AG04449 (cell line): ENCODE results near the gene KIF1C.

Experiments used
- CTCF ChIA-PET: fragments of 350-600 bp; formaldehyde crosslinking; extraction: SDS; loops from one replicate; lab custom pipeline; 2021; ENCODE audit warnings: antibody characterized with exemption; lab: Yijun Ruan, JAX
- POLR2A ChIA-PET: fragments of 400-600, 350-600 bp; formaldehyde crosslinking; extraction: SDS; loops from one replicate; lab custom pipeline; 2020; ENCODE audit warnings: antibody characterized with exemption, inconsistent platforms; lab: Yijun Ruan, JAX
- DNase-seq: peaks from one replicate; pipeline ENCODE4 v3.0.0-alpha.2; 2010; ENCODE audit warnings: low read depth, low spot score
- H3K4me3 ChIP-seq: 2 replicates; pipeline ENCODE4 v1.5.1; 2011; ENCODE audit warnings: low read depth, mild to moderate bottlenecking, control low read depth, low read length
- CTCF ChIP-seq: IDR thresholded peaks from one replicate; pipeline ENCODE4 v1.5.1; 2011; ENCODE audit warnings: mild to moderate bottlenecking, moderate library complexity, low read length, control low read depth, inconsistent platforms; ENCODE audit not compliant: insufficient read depth; ENCODE audit errors: missing control alignments

KIF1C gene

GRCh38 chr17:4971826-4972225 is 25.9 kb upstream of the KIF1C start:
- no peak overlapping the region for H3K4me3 ChIP-seq
- no peak for TF ChIP-seq CTCF
- ChIA-PET POLR2A (interaction anchor here (2.1 kb wide), 1 partner anchor 32 kb away, joined by 7 read pairs; the partner anchor contains the start of genes RNF167 and SLC25A11), CTCF (interaction anchor here (0.7 to 3.8 kb wide), 4 partner anchors 8 to 90 kb away, joined by 3 to 54 read pairs (median 5); partner anchors contain the start of gene CAMTA2)
- DNase-seq: no peak

- POLR2A ChIA-PET: interaction anchor here (2.1 kb wide), 1 partner anchor 32 kb away, joined by 7 read pairs; the partner anchor contains the start of genes RNF167 and SLC25A11
- no peak for DNase-seq
- CTCF ChIA-PET: interaction anchor here (1.4 to 9.8 kb wide), 4 partner anchors 8 to 89 kb away, joined by 3 to 76 read pairs (median 30); partner anchors contain the start of gene CAMTA2
- H3K4me3 ChIP-seq: no peak overlapping the region
- TF ChIP-seq CTCF: no peak
Measured at GRCh38 chr17:4972322-4972721, 25.4 kb upstream of the KIF1C start.

GRCh38 chr17:4972752-4973151 is 25.0 kb upstream of the KIF1C start:
- ChIA-PET CTCF (interaction anchor here (1.4 to 9.8 kb wide), 4 partner anchors 7 to 89 kb away, joined by 3 to 76 read pairs (median 30); partner anchors contain the start of gene CAMTA2), POLR2A (interaction anchor here (2.1 kb wide), 1 partner anchor 33 kb away, joined by 7 read pairs; the partner anchor contains the start of genes RNF167 and SLC25A11)
- no peak overlapping the region for H3K4me3 ChIP-seq
- no peak for TF ChIP-seq CTCF
- DNase-seq: no peak

- ChIA-PET POLR2A (interaction anchor here (0.7 to 2.1 kb wide), 2 partner anchors 33 to 64 kb away, joined by 3 to 7 read pairs; partner anchors contain the start of genes RNF167 and SLC25A11), CTCF (interaction anchor here (1.4 to 9.8 kb wide), 3 partner anchors 9 to 88 kb away, joined by 3 to 76 read pairs (median 7); partner anchors contain the start of gene CAMTA2)
- H3K4me3 ChIP-seq: no peak overlapping the region
- no peak for DNase-seq
- TF ChIP-seq CTCF: no peak
Measured at GRCh38 chr17:4973256-4974114, 24.3 kb upstream of the KIF1C start.

- POLR2A ChIA-PET: no interaction called here
Measured at GRCh38 chr17:4974115-4974670, 23.6 kb upstream of the KIF1C start.

More at GRCh38 chr17:4974115-4974670, 23.6 kb upstream of the KIF1C start:
- H3K4me3 ChIP-seq: no peak overlapping the region
- CTCF ChIA-PET: interaction anchor here (0.7 to 9.8 kb wide), 4 partner anchors 9 to 89 kb away, joined by 3 to 76 read pairs (median 5); partner anchors contain the start of gene CAMTA2
- TF ChIP-seq CTCF: no peak
- no peak for DNase-seq
